ENCODE data around the gene PSMG4.

Gene PSMG4

GRCh38 chr6:3221578-3221977, 37.2 kb upstream of the PSMG4 start:
- Histone ChIP-seq H3K36me3 (ENCODE audit: insufficient read depth, low read length) (peaks cover 25% of the 10 kb centered on the region), H3K27ac (ENCODE audit: low read depth, low read length) (no peak overlapping the region), H3K27me3 (ENCODE audit: insufficient read depth, low read length) (no peaks in the 10 kb centered on the region), H3K4me3 (ENCODE audit: low read length) (no peak overlapping the region), H3K4me1 (ENCODE audit: insufficient read depth, low read length) (peaks cover 5% of the 10 kb centered on the region; the same call in 1 of the 2 replicates), H3K9ac (ENCODE audit: low read depth, low read length) (no peak overlapping the region), H3K9me3 (ENCODE audit: insufficient read depth, low read depth, low read length) (no peaks in the 10 kb centered on the region)
- 96% methylated on average over 2 of the region's 4 CpGs for WGBS

- Histone ChIP-seq H3K9ac (ENCODE audit: low read depth, low read length) (no peak overlapping the region), H3K36me3 (ENCODE audit: insufficient read depth, low read length) (peaks cover 25% of the 10 kb centered on the region), H3K4me1 (ENCODE audit: insufficient read depth, low read length) (peaks cover 5% of the 10 kb centered on the region; the same call in 1 of the 2 replicates), H3K4me3 (ENCODE audit: low read length) (no peak overlapping the region), H3K27ac (ENCODE audit: low read depth, low read length) (no peak overlapping the region), H3K9me3 (ENCODE audit: insufficient read depth, low read depth, low read length) (no peaks in the 10 kb centered on the region), H3K27me3 (ENCODE audit: insufficient read depth, low read length) (no peaks in the 10 kb centered on the region)
- 91% methylated on average over 4 of the region's 4 CpGs for WGBS
These were observed 36.2 kb upstream of the PSMG4 start for GRCh38 chr6:3222506-3223038.

GRCh38 chr6:3226042-3226441, 32.7 kb upstream of the PSMG4 start:
- H3K27me3 ChIP-seq (ENCODE audit: insufficient read depth, low read length), result peaks cover 23% of the 10 kb centered on the region
- peak overlapping the region; percentile 95 for H3K4me3 ChIP-seq (ENCODE audit: low read length)

GRCh38 chr6:3226481-3227362, 32.0 kb upstream of the PSMG4 start:
- Histone ChIP-seq H3K4me1 (ENCODE audit: insufficient read depth, low read length) (peaks cover 12% of the 10 kb centered on the region), H3K27me3 (ENCODE audit: insufficient read depth, low read length) (peaks cover 23% of the 10 kb centered on the region), H3K4me3 (ENCODE audit: low read length) (peak overlapping the region; percentile 95), H3K36me3 (ENCODE audit: insufficient read depth, low read length) (peaks cover 25% of the 10 kb centered on the region), H3K27ac (ENCODE audit: low read depth, low read length) (peak overlapping the region; percentile 42), H3K9me3 (ENCODE audit: insufficient read depth, low read depth, low read length) (no peaks in the 10 kb centered on the region), H3K9ac (ENCODE audit: low read depth, low read length) (peak overlapping the region; percentile 90)
- under 1% methylated on average over 54 of the region's 54 CpGs for WGBS

More at GRCh38 chr6:3226042-3226441, 32.7 kb upstream of the PSMG4 start:
- H3K4me1 ChIP-seq (ENCODE audit: insufficient read depth, low read length), result peaks cover 12% of the 10 kb centered on the region
- H3K9ac ChIP-seq (ENCODE audit: low read depth, low read length), result peak overlapping the region; percentile 90; the same call in 1 of the 2 replicates
- peaks cover 25% of the 10 kb centered on the region for H3K36me3 ChIP-seq (ENCODE audit: insufficient read depth, low read length)
- WGBS, result 28% methylated on average over 10 of the region's 10 CpGs
- no peak overlapping the region; the same call in 1 of the 2 replicates for H3K27ac ChIP-seq (ENCODE audit: low read depth, low read length)
- no peaks in the 10 kb centered on the region for H3K9me3 ChIP-seq (ENCODE audit: insufficient read depth, low read depth, low read length)

GRCh38 chr6:3227363-3228045, 31.2 kb upstream of the PSMG4 start, which contains the start of gene TUBB2B:
TSS of gene TUBB2B (minus strand) at chr6:3227653. CDS start at chr6:3227543, 110 bp downstream.
- Histone ChIP-seq H3K4me3 (ENCODE audit: low read length) (peak within 1 kb of the TSS; percentile 95), H3K4me1 (ENCODE audit: insufficient read depth, low read length) (peaks cover 12% of the 10 kb centered on the region), H3K9ac (ENCODE audit: low read depth, low read length) (peak within 1 kb of the TSS; percentile 90), H3K36me3 (ENCODE audit: insufficient read depth, low read length) (peaks cover 25% of the 10 kb centered on the region), H3K27ac (ENCODE audit: low read depth, low read length) (peak within 1 kb of the TSS; percentile 74), H3K27me3 (ENCODE audit: insufficient read depth, low read length) (peaks cover 28% of the 10 kb centered on the region), H3K9me3 (ENCODE audit: insufficient read depth, low read depth, low read length) (no peaks in the 10 kb centered on the region)
- under 1% methylated on average over 66 of the region's 66 CpGs for WGBS

GRCh38 chr6:3228046-3228671, 30.6 kb upstream of the PSMG4 start:
- H3K27me3 ChIP-seq (ENCODE audit: insufficient read depth, low read length), result peaks cover 35% of the 10 kb centered on the region

GRCh38 chr6:3228771-3229565, 29.8 kb upstream of the PSMG4 start:
- under 1% methylated on average over 62 of the region's 62 CpGs for WGBS
- H3K9ac ChIP-seq (ENCODE audit: low read depth, low read length), result peak overlapping the region; percentile 57; the same call in 1 of the 2 replicates
- peaks cover 15% of the 10 kb centered on the region for H3K36me3 ChIP-seq (ENCODE audit: insufficient read depth, low read length)
- peaks cover 15% of the 10 kb centered on the region for H3K4me1 ChIP-seq (ENCODE audit: insufficient read depth, low read length)
- H3K27me3 ChIP-seq (ENCODE audit: insufficient read depth, low read length), result peaks cover 38% of the 10 kb centered on the region
- H3K9me3 ChIP-seq (ENCODE audit: insufficient read depth, low read depth, low read length), result no peaks in the 10 kb centered on the region
- peak overlapping the region; percentile 95 for H3K4me3 ChIP-seq (ENCODE audit: low read length)
- H3K27ac ChIP-seq (ENCODE audit: low read depth, low read length), result no peak overlapping the region; the same call in 1 of the 2 replicates

More at GRCh38 chr6:3228046-3228671, 30.6 kb upstream of the PSMG4 start:
- Histone ChIP-seq H3K4me1 (ENCODE audit: insufficient read depth, low read length) (peaks cover 15% of the 10 kb centered on the region), H3K9ac (ENCODE audit: low read depth, low read length) (peak overlapping the region; percentile 78), H3K4me3 (ENCODE audit: low read length) (peak overlapping the region; percentile 95), H3K27ac (ENCODE audit: low read depth, low read length) (peak overlapping the region; percentile 74; the same call in 1 of the 2 replicates), H3K36me3 (ENCODE audit: insufficient read depth, low read length) (peaks cover 23% of the 10 kb centered on the region), H3K9me3 (ENCODE audit: insufficient read depth, low read depth, low read length) (no peaks in the 10 kb centered on the region)
- under 1% methylated on average over 35 of the region's 38 CpGs for WGBS

GRCh38 chr6:3229566-3230178, 29.1 kb upstream of the PSMG4 start:
- peak overlapping the region; percentile 57; the same call in 1 of the 2 replicates for H3K9ac ChIP-seq (ENCODE audit: low read depth, low read length)
- peak overlapping the region; percentile 95 for H3K4me3 ChIP-seq (ENCODE audit: low read length)
- WGBS, result under 1% methylated on average over 28 of the region's 28 CpGs
- H3K9me3 ChIP-seq (ENCODE audit: insufficient read depth, low read depth, low read length), result no peaks in the 10 kb centered on the region
- no peak overlapping the region for H3K27ac ChIP-seq (ENCODE audit: low read depth, low read length)
- peaks cover 8% of the 10 kb centered on the region for H3K36me3 ChIP-seq (ENCODE audit: insufficient read depth, low read length)
- peaks cover 20% of the 10 kb centered on the region for H3K4me1 ChIP-seq (ENCODE audit: insufficient read depth, low read length)
- peaks cover 38% of the 10 kb centered on the region for H3K27me3 ChIP-seq (ENCODE audit: insufficient read depth, low read length)

GRCh38 chr6:3230256-3230882, 28.4 kb upstream of the PSMG4 start:
- H3K27ac ChIP-seq (ENCODE audit: low read depth, low read length), result no peak overlapping the region
- peaks cover 8% of the 10 kb centered on the region for H3K36me3 ChIP-seq (ENCODE audit: insufficient read depth, low read length)
- H3K4me3 ChIP-seq (ENCODE audit: low read length), result peak overlapping the region; percentile 95
- H3K9me3 ChIP-seq (ENCODE audit: insufficient read depth, low read depth, low read length), result no peaks in the 10 kb centered on the region
- 40% methylated on average over 10 of the region's 11 CpGs for WGBS
- peaks cover 38% of the 10 kb centered on the region for H3K27me3 ChIP-seq (ENCODE audit: insufficient read depth, low read length)
- peaks cover 20% of the 10 kb centered on the region for H3K4me1 ChIP-seq (ENCODE audit: insufficient read depth, low read length)
- no peak overlapping the region for H3K9ac ChIP-seq (ENCODE audit: low read depth, low read length)

Measured in HUES64 (cell line).